ENCODE results near the gene TYW1. TPM values are rescaled to one million over a fixed set of nuclear protein-coding genes. Genes with fewer than 3 reads are reported as not detected.

The TYW1 gene
- 13.5 and 21.6 TPM in 2 replicates for total RNA-seq

GRCh38 chr7:66996444-66997191, at the start of gene TYW1:
Gene TYW1, plus strand, starts transcription at chr7:66996833. Its CDS starts 146 bp downstream, at chr7:66996979.

GRCh38 chr7:66995050-66995776, 1.4 kb upstream of the TYW1 start, which contains the start of gene SBDS:
Gene SBDS, minus strand, starts transcription at chr7:66995586. Its CDS starts 169 bp downstream, at chr7:66995417.

Other genes with a start within 250 kb of the TYW1 start
- gene TMEM248, start 75.6 kb upstream of the TYW1 start, total RNA-seq, result 101 and 109 TPM in 2 replicates
- 73.8 and 95.9 TPM in 2 replicates for gene SBDS, start 1.2 kb upstream of the TYW1 start, total RNA-seq

All from myometrial cell (primary cell).